GM12875 (cell line): ENCODE measurements around the gene ZNF385C.

Source experiments
- H3K4me3 ChIP-seq: one replicate; pipeline ENCODE4 v1.5.1; 2011; ENCODE audit warnings: low read depth, low read length, control low read depth
- TF ChIP-seq, protein P1 (sequence below): IDR thresholded peaks from 2 replicates; pipeline ENCODE4 v1.5.1; 2011; ENCODE audit warnings: low read depth, mild to moderate bottlenecking, control low read depth, inconsistent platforms, low read length, moderate library complexity, borderline replicate concordance; ENCODE audit not compliant: insufficient read depth

Gene ZNF385C

DNA sequence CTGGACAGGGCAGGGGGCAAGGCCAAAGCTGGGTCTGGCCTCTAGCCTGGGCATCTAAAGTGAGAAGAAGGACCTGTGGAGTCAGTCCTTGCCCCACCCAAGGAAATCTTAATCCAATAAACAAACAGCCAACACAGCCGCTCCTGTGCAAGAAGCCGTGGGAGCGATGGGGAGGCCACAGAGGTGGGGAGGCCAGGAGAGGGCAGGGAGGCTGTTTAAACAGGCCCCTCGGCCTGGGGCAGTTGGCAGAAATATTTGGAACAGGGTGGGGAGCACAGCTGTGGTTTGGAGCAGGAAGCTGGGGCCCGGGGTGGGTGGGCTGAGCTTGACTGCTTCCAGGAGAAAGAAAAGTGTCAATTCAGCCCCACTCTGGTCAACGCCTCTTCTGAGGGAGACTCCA, 5.3 kb downstream of the ZNF385C start:
- TF ChIP-seq, protein P1, sequence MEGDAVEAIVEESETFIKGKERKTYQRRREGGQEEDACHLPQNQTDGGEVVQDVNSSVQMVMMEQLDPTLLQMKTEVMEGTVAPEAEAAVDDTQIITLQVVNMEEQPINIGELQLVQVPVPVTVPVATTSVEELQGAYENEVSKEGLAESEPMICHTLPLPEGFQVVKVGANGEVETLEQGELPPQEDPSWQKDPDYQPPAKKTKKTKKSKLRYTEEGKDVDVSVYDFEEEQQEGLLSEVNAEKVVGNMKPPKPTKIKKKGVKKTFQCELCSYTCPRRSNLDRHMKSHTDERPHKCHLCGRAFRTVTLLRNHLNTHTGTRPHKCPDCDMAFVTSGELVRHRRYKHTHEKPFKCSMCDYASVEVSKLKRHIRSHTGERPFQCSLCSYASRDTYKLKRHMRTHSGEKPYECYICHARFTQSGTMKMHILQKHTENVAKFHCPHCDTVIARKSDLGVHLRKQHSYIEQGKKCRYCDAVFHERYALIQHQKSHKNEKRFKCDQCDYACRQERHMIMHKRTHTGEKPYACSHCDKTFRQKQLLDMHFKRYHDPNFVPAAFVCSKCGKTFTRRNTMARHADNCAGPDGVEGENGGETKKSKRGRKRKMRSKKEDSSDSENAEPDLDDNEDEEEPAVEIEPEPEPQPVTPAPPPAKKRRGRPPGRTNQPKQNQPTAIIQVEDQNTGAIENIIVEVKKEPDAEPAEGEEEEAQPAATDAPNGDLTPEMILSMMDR: no peak
- H3K4me3 ChIP-seq: no peak overlapping the region

DNA sequence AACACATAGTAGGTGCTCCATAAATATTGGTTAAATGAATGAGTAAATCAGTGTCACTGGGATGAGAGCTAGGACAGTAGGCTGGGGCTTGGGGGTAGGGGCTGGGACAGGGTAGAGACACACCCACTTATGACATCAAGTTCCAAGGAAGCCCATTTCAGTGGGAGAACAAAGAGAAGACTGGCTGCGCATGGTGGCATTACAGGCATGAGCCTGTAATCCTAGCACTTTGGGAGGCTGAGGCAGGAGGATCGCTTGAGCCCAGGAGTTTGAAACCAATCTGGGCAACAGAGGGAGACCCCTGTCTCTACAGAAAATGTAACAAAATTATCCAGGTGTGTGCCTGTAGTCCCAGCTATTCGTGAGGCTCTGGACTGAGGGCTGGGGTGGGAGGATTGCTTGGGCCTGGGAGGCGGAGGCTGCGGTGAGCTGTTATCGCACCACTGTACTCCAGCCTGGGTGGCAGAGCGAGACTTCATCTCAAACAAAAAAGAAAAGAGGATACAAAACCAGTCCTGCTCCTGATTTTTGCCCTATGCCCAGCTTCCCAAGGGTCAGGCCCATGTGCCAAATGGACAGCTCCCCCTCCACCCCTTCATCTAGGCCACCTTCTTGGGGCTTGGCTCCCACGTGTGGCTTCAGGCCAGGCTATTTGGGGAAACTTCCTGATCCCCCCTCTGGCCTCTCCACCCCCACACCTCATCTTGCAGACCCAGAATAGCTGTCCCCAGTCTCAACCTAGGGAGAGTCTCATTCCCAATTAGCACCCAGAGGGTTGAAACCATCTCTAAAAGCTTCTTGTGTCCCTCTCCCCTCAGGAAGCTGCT, 7.1 kb downstream of the ZNF385C start:
- TF ChIP-seq, protein P1: no peak
- no peak overlapping the region for H3K4me3 ChIP-seq

DNA sequence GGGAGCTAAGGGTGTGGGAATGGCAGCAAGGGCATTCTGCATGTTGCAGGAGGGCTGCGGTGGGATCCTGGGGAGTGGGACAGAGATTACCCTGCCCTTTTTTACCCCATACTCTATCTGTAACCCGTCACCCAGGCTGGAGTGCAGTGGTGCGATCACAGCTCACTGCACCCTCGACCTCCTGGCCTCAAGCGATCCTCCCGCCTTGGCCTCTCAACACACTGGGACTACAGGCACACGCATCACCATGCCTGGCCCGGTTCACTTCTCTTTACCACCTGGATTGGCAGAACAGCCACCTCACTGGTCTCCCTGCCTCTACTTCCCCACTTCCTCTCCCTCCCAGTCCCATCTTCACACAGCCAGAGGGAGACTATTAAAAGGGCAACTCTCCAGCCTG, 9.5 kb downstream of the ZNF385C start:
- TF ChIP-seq, protein P1: no peak
- no peak overlapping the region for H3K4me3 ChIP-seq

DNA sequence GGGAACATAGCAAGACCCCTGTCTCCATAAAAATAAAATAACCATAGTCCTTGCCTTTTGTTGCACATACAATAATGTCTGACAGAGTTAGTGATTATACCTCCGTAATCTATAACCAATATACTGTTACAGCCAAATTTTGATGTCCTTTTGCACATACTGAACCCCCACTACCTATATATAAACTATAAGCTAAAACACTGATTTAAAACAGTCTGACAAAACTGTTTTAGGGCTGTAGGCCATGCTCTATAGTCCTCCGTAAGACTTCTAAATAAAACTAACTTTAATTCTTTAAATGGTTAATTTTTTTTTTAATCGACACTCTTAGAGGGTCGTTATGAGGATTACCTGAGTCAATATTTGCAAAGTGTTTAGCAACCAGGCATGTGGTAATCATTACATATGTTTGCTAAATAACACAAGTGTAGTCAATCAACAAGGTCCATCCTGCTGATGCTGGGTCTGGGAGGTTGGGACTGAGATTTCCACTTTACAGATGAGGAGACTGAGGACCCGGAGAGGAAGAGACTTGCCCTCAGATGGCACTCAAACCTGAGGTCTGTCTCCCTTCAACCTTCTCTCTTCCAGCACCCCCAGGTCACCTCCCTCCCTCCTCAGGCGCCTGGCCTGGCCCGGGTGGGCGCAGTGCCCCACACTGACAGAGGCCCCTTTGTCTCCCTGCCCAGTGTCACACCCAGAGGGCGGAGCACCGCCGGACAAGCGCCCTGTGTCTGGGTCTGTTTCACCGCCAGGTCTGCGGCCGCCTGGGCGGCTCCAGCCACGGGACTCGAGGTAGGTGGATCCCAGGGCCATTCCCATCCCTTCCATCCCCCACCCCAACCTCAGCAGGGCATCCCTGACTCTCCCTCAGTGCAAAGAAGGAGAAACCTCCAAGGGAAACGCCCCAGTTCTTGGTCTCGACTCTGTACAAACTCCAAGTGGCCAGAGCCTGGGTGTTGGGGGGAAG, 10.3 kb downstream of the ZNF385C start:
- TF ChIP-seq, protein P1: no peak
- H3K4me3 ChIP-seq: no peak overlapping the region

DNA sequence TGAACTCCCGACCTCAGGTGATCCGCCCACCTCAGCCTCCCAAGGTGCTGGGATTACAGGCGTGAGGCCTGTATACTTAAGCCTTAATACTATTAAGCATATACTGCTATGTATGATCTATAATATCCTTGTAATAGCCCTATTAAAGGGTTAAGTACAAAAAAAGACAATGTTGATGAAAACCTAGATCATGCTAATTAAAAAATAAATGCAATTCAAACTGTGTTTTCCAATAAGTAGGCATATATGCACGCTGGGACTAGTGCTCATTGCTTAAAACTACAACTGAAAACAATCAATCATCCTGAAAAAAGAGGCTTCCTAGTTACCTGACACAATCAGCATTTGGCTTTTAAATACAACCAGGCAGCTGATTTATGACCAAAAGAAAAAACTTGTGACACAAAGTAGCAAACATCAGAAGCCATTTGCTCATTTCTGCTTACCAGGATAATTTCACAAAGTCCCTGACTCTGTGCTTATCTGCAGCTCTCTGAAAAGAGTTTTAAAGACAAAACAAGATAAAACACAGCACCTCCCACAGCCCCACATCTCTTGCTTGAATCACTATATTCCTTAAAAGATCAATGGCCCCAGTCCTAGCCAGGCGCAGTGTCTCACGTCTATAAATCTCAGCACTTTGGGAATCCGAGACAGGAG, 11.1 kb downstream of the ZNF385C start:
- no peak overlapping the region for H3K4me3 ChIP-seq
- TF ChIP-seq, protein P1: no peak

DNA sequence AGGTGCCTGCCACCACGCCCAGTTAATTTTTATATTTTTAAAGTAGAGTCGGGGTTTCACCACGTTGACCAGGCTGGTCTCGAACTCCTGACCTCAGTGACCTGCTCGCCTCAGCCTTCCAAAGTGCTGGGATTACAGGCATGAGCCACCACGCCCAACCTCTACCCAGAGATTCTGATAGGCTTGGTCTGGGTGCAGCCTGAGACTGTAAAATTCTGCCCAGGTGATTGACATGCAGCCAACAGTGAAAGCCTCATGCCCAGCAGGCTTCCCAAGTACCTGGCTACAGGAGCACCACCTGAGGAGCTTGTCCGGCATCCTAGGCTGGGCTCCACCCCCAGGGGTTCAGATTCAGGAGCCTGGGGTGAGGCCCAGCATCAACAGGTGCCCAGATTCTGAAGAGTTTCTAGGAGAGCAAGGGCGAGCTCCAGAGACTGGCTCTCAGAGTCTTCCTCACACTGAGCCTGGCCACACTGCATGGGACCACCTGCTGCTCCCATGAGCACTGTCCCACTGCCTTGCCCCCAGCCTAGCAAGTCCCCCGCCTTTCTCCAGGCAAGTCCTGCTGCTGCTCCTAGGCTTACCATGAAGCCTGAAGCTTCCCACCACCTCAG, 16.6 kb downstream of the ZNF385C start:
- TF ChIP-seq, protein P1: no peak
- no peak overlapping the region for H3K4me3 ChIP-seq
